ELR (cell line): Measurements from ENCODE around the gene ARHGEF5.
"Not testable (repeated sequence)": the region's sequence is repeated elsewhere in the genome, so short reads cannot be mapped to it uniquely, and the experiment has no call there.

ENCODE experiments used
- DNase-seq: peaks from one replicate; pipeline ENCODE4 v3.0.0-alpha.2; 2015; ENCODE audit warnings: low read depth

The ARHGEF5 gene

GRCh38 chr7:144355176-144355822 is at the start of gene ARHGEF5:
ARHGEF5 (plus strand) TSS chr7:144355402; CDS start chr7:144362670, 7,268 bp downstream.
- not testable (repeated sequence) for DNase-seq

- DNase-seq: not testable (repeated sequence)
Observed at GRCh38 chr7:144309702-144310101, 45.5 kb upstream of the ARHGEF5 start.

GRCh38 chr7:144311218-144311617 is 44.0 kb upstream of the ARHGEF5 start:
- not testable (repeated sequence) for DNase-seq

- DNase-seq: not testable (repeated sequence)
Observed at GRCh38 chr7:144311872-144312469, 43.2 kb upstream of the ARHGEF5 start, which contains the start of gene OR2A1. OR2A1 (plus strand) TSS chr7:144312419; CDS start chr7:144318125, 5,706 bp downstream.

GRCh38 chr7:144317537-144317936 is 37.7 kb upstream of the ARHGEF5 start:
- DNase-seq: not testable (repeated sequence)

GRCh38 chr7:144319547-144319946 is 35.7 kb upstream of the ARHGEF5 start:
- not testable (repeated sequence) for DNase-seq

- not testable (repeated sequence) for DNase-seq
Observed at GRCh38 chr7:144321677-144322206, 33.5 kb upstream of the ARHGEF5 start.

DNA sequence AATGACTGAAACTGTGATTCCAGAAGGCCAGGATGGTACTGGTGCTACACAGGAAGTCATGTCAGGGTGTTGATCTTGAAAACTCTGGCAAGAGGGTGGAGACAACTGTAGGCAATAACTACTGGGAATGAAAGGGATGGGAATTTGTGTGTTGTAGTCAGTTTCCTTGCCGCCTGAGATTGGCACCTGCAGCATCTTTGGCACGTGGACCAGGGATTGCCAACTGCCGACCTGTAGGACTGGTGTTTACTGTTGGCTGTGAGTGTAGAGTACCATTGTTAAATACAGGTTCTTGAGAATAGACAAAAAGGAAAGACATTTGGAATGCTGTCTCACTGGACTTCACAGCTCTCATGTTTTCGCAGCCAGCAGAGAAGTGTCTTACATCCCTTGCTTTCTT is 31.8 kb upstream of the ARHGEF5 start:
- DNase-seq: not testable (repeated sequence)

DNA sequence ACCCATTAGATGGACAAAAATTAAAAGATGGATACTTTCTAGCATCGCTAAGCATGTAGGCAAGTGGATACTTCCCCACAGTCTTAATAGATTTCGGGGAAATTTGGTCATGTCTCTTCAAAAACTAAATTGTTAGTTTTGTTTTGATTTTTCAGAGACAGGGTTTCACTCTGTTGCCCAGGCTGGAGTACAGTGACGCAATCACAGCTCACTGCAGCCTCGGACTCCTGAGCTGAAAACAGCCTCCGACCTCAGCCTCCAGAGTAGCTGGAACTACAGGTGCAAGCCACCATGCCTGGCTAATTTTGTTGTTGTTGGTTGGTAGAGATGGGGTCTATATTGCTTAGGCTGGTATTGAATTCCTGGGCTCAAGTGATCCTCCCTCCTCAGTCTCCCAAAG is 29.3 kb upstream of the ARHGEF5 start:
- DNase-seq: not testable (repeated sequence)

GRCh38 chr7:144330044-144330443 is 25.2 kb upstream of the ARHGEF5 start:
- DNase-seq: not testable (repeated sequence)

GRCh38 chr7:144331221-144331995 is 23.8 kb upstream of the ARHGEF5 start:
- not testable (repeated sequence) for DNase-seq

GRCh38 chr7:144331996-144332288 is 23.3 kb upstream of the ARHGEF5 start:
- not testable (repeated sequence) for DNase-seq

GRCh38 chr7:144348625-144349024 is 6.6 kb upstream of the ARHGEF5 start:
- not testable (repeated sequence) for DNase-seq

DNA sequence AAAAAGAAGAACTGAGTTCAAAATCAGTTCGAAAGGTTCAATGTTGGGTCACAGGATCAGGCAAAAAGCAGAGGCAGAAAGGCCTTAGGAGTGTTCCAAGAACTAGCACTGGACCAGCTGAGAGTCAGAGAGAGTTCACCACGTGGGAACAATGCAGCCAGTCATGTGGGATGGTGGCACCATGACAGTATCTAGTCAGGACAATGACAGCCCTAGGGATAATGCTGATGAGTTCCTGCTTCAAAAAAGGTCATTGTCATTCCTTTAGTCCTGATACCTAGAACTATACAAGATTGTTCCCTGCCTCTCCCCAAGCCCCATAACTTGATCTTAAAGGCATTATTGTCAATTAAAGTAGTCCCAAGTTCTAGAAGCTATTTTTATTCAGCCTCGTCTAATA is 3.5 kb upstream of the ARHGEF5 start:
- DNase-seq: not testable (repeated sequence)

DNA sequence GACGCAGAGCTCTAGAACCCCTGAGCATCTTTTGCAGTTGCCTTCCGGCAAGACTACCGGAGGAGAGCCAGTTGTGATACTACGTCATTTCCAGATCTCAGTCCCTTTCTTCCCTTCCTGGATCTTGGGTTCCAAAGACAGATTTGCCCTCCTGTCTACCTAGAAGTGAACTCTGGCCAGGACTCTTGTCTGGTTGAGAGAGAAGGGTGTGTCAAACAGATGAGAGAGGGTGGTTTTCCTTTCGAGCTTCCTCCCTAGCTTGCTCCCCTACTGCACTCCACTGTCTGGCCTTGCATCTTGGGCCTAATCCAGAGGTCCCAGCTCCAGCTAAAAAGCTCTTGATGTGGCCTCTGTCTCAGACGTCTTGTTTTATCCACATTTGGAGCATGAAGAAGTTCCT is 983 bp downstream of the ARHGEF5 start:
- DNase-seq: not testable (repeated sequence)

GRCh38 chr7:144356860-144357259 is 1.7 kb downstream of the ARHGEF5 start:
- DNase-seq: not testable (repeated sequence)

GRCh38 chr7:144362061-144362460 is 6.9 kb downstream of the ARHGEF5 start:
- not testable (repeated sequence) for DNase-seq

- DNase-seq: not testable (repeated sequence)
Observed at GRCh38 chr7:144365523-144365922, 10.3 kb downstream of the ARHGEF5 start.

DNA sequence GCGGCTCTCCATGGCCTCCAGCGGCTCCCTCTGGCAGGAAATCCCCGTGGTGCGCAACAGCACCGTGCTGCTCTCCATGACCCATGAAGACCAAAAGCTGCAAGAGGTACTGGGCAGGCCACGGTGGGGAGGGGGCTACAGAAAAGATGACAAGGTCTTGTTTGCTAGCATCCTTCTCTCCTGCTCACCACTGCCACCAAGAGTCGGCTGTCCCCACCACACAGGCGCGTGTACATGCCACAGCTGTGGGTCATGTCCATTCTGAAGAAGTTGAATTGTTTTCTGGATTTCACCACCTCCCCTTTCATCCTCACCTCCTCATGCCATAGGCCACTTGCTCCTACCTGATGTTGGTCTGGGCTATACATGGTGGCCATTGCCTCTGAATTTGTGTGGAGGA is 12.0 kb downstream of the ARHGEF5 start:
- DNase-seq: not testable (repeated sequence)

DNA sequence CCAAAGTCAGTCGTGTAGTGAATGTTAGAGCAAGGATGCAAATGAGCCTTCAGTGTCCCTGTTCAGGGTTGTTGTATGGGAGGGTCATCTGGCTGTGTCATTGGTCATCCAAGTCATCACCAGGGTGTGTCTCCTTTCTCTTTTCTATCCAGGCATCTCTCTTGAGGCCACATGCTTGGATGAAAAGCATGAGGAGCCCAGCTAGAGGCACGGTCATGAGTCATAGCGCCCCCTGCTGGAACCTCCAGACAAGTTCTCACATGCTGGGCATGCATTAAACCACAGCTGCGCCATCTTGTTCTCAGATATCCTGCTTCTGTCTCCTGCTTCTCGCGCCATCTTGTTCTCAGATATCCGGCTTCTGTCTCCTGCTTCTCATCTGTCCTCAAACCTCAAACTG is 14.0 kb downstream of the ARHGEF5 start:
- not testable (repeated sequence) for DNase-seq

- DNase-seq: no peak
Observed at GRCh38 chr7:144378651-144379050, 23.4 kb downstream of the ARHGEF5 start.

- DNase-seq: no peak
Observed at GRCh38 chr7:144379776-144380384, 24.7 kb downstream of the ARHGEF5 start.
